SIG-M5 treated with dmso at 0.1 percent for 504 hours (cell line): ENCODE data around the gene TRAPPC5.

Source experiments
- DNase-seq: peaks from one replicate; lab custom pipeline; 2025; ENCODE audit not compliant: unreplicated experiment; lab: John Stamatoyannopoulos, UW

Gene TRAPPC5

GRCh38 chr19:7699003-7699402, 18.4 kb downstream of the TRAPPC5 start:
- DNase-seq = no peak

- peak; percentile 38 for DNase-seq
These were observed 19.1 kb downstream of the TRAPPC5 start for GRCh38 chr19:7699417-7700401.

GRCh38 chr19:7701049-7701653, 20.5 kb downstream of the TRAPPC5 start:
- no peak for DNase-seq

GRCh38 chr19:7701654-7702457, 21.2 kb downstream of the TRAPPC5 start, which contains the start of gene FCER2:
Gene FCER2 (minus strand): TSS chr19:7702131. CDS start chr19:7699760, 2,371 bp downstream.
- no peak for DNase-seq

- no peak for DNase-seq
These were observed 22.7 kb downstream of the TRAPPC5 start for GRCh38 chr19:7703332-7703731.

- no peak for DNase-seq
These were observed 23.8 kb downstream of the TRAPPC5 start for GRCh38 chr19:7704280-7705060.

- DNase-seq = peak; percentile 93
These were observed 25.0 kb downstream of the TRAPPC5 start for GRCh38 chr19:7705387-7706187.

GRCh38 chr19:7706188-7706954, 25.7 kb downstream of the TRAPPC5 start:
- peak; percentile 73 for DNase-seq

- DNase-seq = no peak
These were observed 26.4 kb downstream of the TRAPPC5 start for GRCh38 chr19:7706955-7707456.

- no peak for DNase-seq
These were observed 29.4 kb downstream of the TRAPPC5 start for GRCh38 chr19:7709932-7710460.

GRCh38 chr19:7710616-7711015, 30.0 kb downstream of the TRAPPC5 start:
- DNase-seq = no peak

GRCh38 chr19:7715671-7716070, 35.0 kb downstream of the TRAPPC5 start:
- no peak for DNase-seq

GRCh38 chr19:7716762-7717161, 36.1 kb downstream of the TRAPPC5 start:
- DNase-seq = no peak

- no peak for DNase-seq
These were observed 38.0 kb downstream of the TRAPPC5 start for GRCh38 chr19:7718668-7719067.

- no peak for DNase-seq
These were observed 39.7 kb downstream of the TRAPPC5 start for GRCh38 chr19:7720351-7720750.

GRCh38 chr19:7722231-7722651, 41.6 kb downstream of the TRAPPC5 start:
- no peak for DNase-seq

- no peak for DNase-seq
These were observed 45.2 kb downstream of the TRAPPC5 start for GRCh38 chr19:7725791-7726190.

GRCh38 chr19:7729211-7729610, 48.6 kb downstream of the TRAPPC5 start:
- peak; percentile 57 for DNase-seq
